ENCODE data around the gene KTN1.

DNA sequence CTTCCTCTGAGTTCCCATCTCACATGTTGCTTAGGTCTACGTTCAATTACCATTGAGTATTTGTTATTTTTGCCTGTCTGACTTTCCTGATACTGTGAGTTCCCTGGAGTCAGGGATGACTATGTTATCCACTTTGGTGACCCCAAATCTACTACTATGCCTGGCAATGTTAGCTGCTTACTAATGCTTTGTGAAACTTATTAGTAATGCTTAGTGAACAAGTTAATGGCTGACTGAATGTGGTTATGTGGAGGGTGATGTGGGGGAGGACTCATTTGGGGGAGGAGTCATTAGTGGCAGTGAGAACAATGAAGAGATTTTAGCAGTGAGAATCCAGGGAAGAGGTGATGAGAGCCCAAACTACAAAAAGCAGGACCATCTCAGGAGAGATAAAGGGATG, 121.6 kb downstream of the KTN1 start:
- TF ChIP-seq EZH2 (IDR thresholded peaks at IDR 0.05) (no peak), POLR2AphosphoS5 (IDR thresholded peaks at IDR 0.05; ENCODE audit: borderline replicate concordance, low read depth, low read length) (no peak), FOXP2 (optimal IDR thresholded peaks at IDR 0.05; ENCODE audit: control extremely low read depth, extremely low read length, insufficient read depth) (no peak)
